Dermis microvascular lymphatic vessel endothelial cell (primary cell): ENCODE results near the gene PACSIN2. TPM values are rescaled to one million over a fixed set of nuclear protein-coding genes. Genes with fewer than 3 reads are reported as not detected.

Experiments
- DNase-seq, 2 donors: peaks; one replicate each; pipeline versions ENCODE4 v3.0.0 to v3.0.0-alpha.2; 2010; ENCODE audit warnings: low read depth in 2 of 2
- total RNA-seq: library from RNA; depleted of rRNA; stranded (reverse); fragments of >200 nt; gene quantifications from 2 replicates; pipeline ENCODE4 v1.2.1, GENCODE V29; 2014

PACSIN2 gene
- total RNA-seq, 1 donor from 2014 or later, result 68.0 TPM

GRCh38 chr22:42830161-42830560 is 184.8 kb downstream of the PACSIN2 start:
- DNase-seq, result no peak

DNA sequence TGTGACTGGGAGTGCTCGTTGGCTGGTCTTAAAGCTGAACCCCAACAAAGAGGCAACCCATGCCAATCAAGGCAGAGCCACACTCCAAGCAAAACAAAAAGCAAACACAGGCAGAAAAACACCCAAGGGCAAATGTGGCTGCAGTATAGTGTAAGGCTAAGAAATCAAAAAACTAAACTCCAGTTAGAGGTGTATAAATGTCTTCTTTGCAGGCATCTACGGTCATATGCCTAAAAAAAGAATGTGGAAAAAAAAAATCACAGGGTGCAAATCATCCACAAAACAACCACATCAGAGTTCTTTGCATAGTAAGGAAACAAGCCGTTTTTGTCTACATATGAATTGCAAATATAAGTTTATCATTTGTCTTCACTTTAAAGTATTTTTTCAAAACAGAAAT is 185.6 kb downstream of the PACSIN2 start:
- DNase-seq, result no peak

GRCh38 chr22:42825796-42826195 is 189.2 kb downstream of the PACSIN2 start:
- DNase-seq, result no peak

GRCh38 chr22:42821386-42821785 is 193.6 kb downstream of the PACSIN2 start:
- DNase-seq, result no peak

- DNase-seq, result peak; percentile 45 to 72
Measured at GRCh38 chr22:42820045-42820763, 194.7 kb downstream of the PACSIN2 start.

Other genes with a start within 250 kb of the PACSIN2 start
- gene ARFGAP3, start 157.9 kb downstream of the PACSIN2 start, total RNA-seq, result 58.4 and 58.5 TPM in 2 replicates
- 8.2 and 10.9 TPM in 2 replicates for gene TTLL1, start 74.2 kb upstream of the PACSIN2 start, total RNA-seq
- 1.0 and 1.4 TPM in 2 replicates for gene BIK, start 95.6 kb upstream of the PACSIN2 start, total RNA-seq
- 6.8 and 12.9 TPM in 2 replicates for gene MCAT, start 128.2 kb upstream of the PACSIN2 start, total RNA-seq
- gene TSPO, start 136.4 kb upstream of the PACSIN2 start, total RNA-seq, result 295 and 296 TPM in 2 replicates
- 18.0 and 24.7 TPM in 2 replicates for gene TTLL12, start 172.0 kb upstream of the PACSIN2 start, total RNA-seq